SH-SY5Y (cell line): ENCODE measurements around the gene XIRP2.

Source experiments
- GATA2 ChIP-seq: IDR thresholded peaks from 2 replicates; pipeline ENCODE4 v1.6.1; 2011; ENCODE audit warnings: mild to moderate bottlenecking, low read depth, low read length
- GATA3 ChIP-seq: IDR thresholded peaks from 2 replicates; pipeline ENCODE4 v1.6.1; 2011; ENCODE audit warnings: low read depth, mild to moderate bottlenecking, low read length, moderate library complexity

The XIRP2 gene

GRCh38 chr2:166916987-166917386 lies 28.7 kb downstream of the XIRP2 start:
- TF ChIP-seq GATA2 = no peak
- no peak for TF ChIP-seq GATA3

- TF ChIP-seq GATA2 (no peak), GATA3 (no peak)
Measured at GRCh38 chr2:166917415-166917814, 29.1 kb downstream of the XIRP2 start.

GRCh38 chr2:166921261-166921896 lies 33.1 kb downstream of the XIRP2 start:
- TF ChIP-seq GATA2 = no peak
- no peak for TF ChIP-seq GATA3

- TF ChIP-seq GATA2 = no peak
- no peak for TF ChIP-seq GATA3
Measured at GRCh38 chr2:166924967-166925366, 36.7 kb downstream of the XIRP2 start.

- TF ChIP-seq GATA2 (no peak), GATA3 (no peak)
Measured at GRCh38 chr2:166926657-166927056, 38.4 kb downstream of the XIRP2 start.

GRCh38 chr2:166932032-166932431 lies 43.8 kb downstream of the XIRP2 start:
- TF ChIP-seq GATA3 (no peak), GATA2 (no peak)

GRCh38 chr2:166934817-166935216 lies 46.5 kb downstream of the XIRP2 start:
- no peak for TF ChIP-seq GATA2
- TF ChIP-seq GATA3 = no peak

GRCh38 chr2:166942377-166942776 lies 54.1 kb downstream of the XIRP2 start:
- no peak for TF ChIP-seq GATA2
- TF ChIP-seq GATA3 = no peak

- TF ChIP-seq GATA2 (no peak), GATA3 (no peak)
Measured at GRCh38 chr2:166944909-166945308, 56.6 kb downstream of the XIRP2 start.

GRCh38 chr2:166957686-166958085 lies 69.4 kb downstream of the XIRP2 start:
- no peak for TF ChIP-seq GATA3
- TF ChIP-seq GATA2 = no peak

- no peak for TF ChIP-seq GATA3
- TF ChIP-seq GATA2 = no peak
Measured at GRCh38 chr2:166958986-166959481, 70.8 kb downstream of the XIRP2 start.

GRCh38 chr2:166959556-166959955 lies 71.3 kb downstream of the XIRP2 start:
- TF ChIP-seq GATA2 (no peak), GATA3 (no peak)

- TF ChIP-seq GATA2 = no peak
- no peak for TF ChIP-seq GATA3
Measured at GRCh38 chr2:166960702-166961270, 72.5 kb downstream of the XIRP2 start.

- TF ChIP-seq GATA2 (no peak), GATA3 (no peak)
Measured at GRCh38 chr2:166961933-166962332, 73.7 kb downstream of the XIRP2 start.

- TF ChIP-seq GATA3 = no peak
- TF ChIP-seq GATA2 = no peak
Measured at GRCh38 chr2:166969486-166969885, 81.2 kb downstream of the XIRP2 start.

- TF ChIP-seq GATA2 (no peak), GATA3 (no peak)
Measured at GRCh38 chr2:166972002-166972401, 83.7 kb downstream of the XIRP2 start.
